H9 (cell line): Measurements from ENCODE around the gene MRGPRD. TPM values are rescaled to one million over a fixed set of nuclear protein-coding genes. Genes with fewer than 3 reads are reported as not detected.
A peak's percentile ranks its signal among the peaks of the same experiment; 100 is the strongest.

Experiments
- DNase-seq: peaks from one replicate; pipeline ENCODE4 v3.0.0-alpha.2; 2017
- H2AFZ ChIP-seq: one replicate; pipeline ENCODE4 v1.6.1; 2013; ENCODE audit warnings: mild to moderate bottlenecking, low read length, control low read depth, moderate library complexity
- H2AK5ac ChIP-seq: 2 replicates; pipeline ENCODE4 v1.6.1; 2013; ENCODE audit warnings: low read length, control low read depth, mixed read lengths; ENCODE audit not compliant: insufficient read length
- H2BK120ac ChIP-seq: one replicate; pipeline ENCODE4 v1.6.1; 2013; ENCODE audit warnings: low read depth, mild to moderate bottlenecking, low read length, control low read depth, inconsistent platforms; ENCODE audit not compliant: poor library complexity, severe bottlenecking
- H2BK12ac ChIP-seq: 2 replicates; pipeline ENCODE4 v1.6.1; 2013; ENCODE audit warnings: low read length, control low read depth, mixed read lengths, low read depth; ENCODE audit not compliant: insufficient read length
- H2BK15ac ChIP-seq: 2 replicates; pipeline ENCODE4 v1.6.1; 2013; ENCODE audit warnings: low read depth, low read length, control low read depth
- H2BK20ac ChIP-seq: one replicate; pipeline ENCODE4 v1.6.1; 2013; ENCODE audit warnings: low read depth, mild to moderate bottlenecking, low read length, control low read depth, inconsistent platforms; ENCODE audit not compliant: poor library complexity, severe bottlenecking
- H2BK5ac ChIP-seq: 2 replicates; pipeline ENCODE4 v1.6.1; 2013; ENCODE audit warnings: low read length, control low read depth, mixed read lengths; ENCODE audit not compliant: insufficient read length
- H3K14ac ChIP-seq: 2 replicates; pipeline ENCODE4 v1.6.1; 2013; ENCODE audit warnings: low read length, control low read depth; ENCODE audit not compliant: insufficient read depth
- H3K18ac ChIP-seq: 2 replicates; pipeline ENCODE4 v1.6.1; 2013; ENCODE audit warnings: low read depth, mild to moderate bottlenecking, mixed read lengths, low read length, control low read depth; ENCODE audit not compliant: insufficient read length
- H3K23ac ChIP-seq: 2 replicates; pipeline ENCODE4 v1.6.1; 2013; ENCODE audit warnings: low read length, control low read depth, mixed read lengths, low read depth; ENCODE audit not compliant: insufficient read length
- H3K23me2 ChIP-seq: 2 replicates; pipeline ENCODE4 v1.6.1; 2013; ENCODE audit warnings: low read depth, mild to moderate bottlenecking, mixed read lengths, low read length, control low read depth; ENCODE audit not compliant: insufficient read length, poor library complexity, severe bottlenecking
- H3K27ac ChIP-seq: 2 replicates; pipeline ENCODE4 v1.5.1; 2013; ENCODE audit warnings: low read length, control low read depth, mixed read lengths, low read depth; ENCODE audit not compliant: insufficient read length
- H3K27me3 ChIP-seq: 2 replicates; pipeline ENCODE4 v1.6.1; 2013; ENCODE audit warnings: low read length, control low read depth, inconsistent platforms; ENCODE audit not compliant: insufficient read depth
- H3K4ac ChIP-seq: 2 replicates; pipeline ENCODE4 v1.6.1; 2013; ENCODE audit warnings: low read depth, mild to moderate bottlenecking, control low read depth, inconsistent platforms, low read length, moderate library complexity
- H3K4me1 ChIP-seq: 2 replicates; pipeline ENCODE4 v1.6.1; 2013; ENCODE audit warnings: low read length, control low read depth, inconsistent platforms; ENCODE audit not compliant: insufficient read depth
- H3K4me2 ChIP-seq: 2 replicates; pipeline ENCODE4 v1.6.1; 2013; ENCODE audit warnings: low read length, control low read depth, mixed read lengths; ENCODE audit not compliant: insufficient read length, insufficient read depth
- H3K56ac ChIP-seq: 2 replicates; pipeline ENCODE4 v1.6.1; 2013; ENCODE audit warnings: low read depth, mild to moderate bottlenecking, mixed read lengths, low read length, control low read depth; ENCODE audit not compliant: insufficient read length
- H3K79me1 ChIP-seq: 2 replicates; pipeline ENCODE4 v1.6.1; 2013; ENCODE audit warnings: low read depth, mild to moderate bottlenecking, moderate library complexity, low read length, control low read depth, inconsistent platforms; ENCODE audit not compliant: insufficient read depth, poor library complexity, severe bottlenecking
- H3K79me2 ChIP-seq: 2 replicates; pipeline ENCODE4 v1.6.1; 2013; ENCODE audit warnings: low read length, control low read depth, inconsistent platforms; ENCODE audit not compliant: insufficient read depth
- H3K9ac ChIP-seq: 2 replicates; pipeline ENCODE4 v1.6.1; 2013; ENCODE audit warnings: low read length, control low read depth, mixed read lengths; ENCODE audit not compliant: insufficient read length; ENCODE audit errors: extremely low read depth
- H3K9me3 ChIP-seq: one replicate; pipeline ENCODE4 v1.6.1; 2013; ENCODE audit warnings: low read depth, low read length, inconsistent platforms; ENCODE audit not compliant: control insufficient read depth
- H3T11ph ChIP-seq: one replicate; pipeline ENCODE4 v1.6.1; 2013; ENCODE audit warnings: mild to moderate bottlenecking, low read length, control low read depth, inconsistent platforms
- H4K20me1 ChIP-seq: one replicate; pipeline ENCODE4 v1.6.1; 2013; ENCODE audit not compliant: control insufficient read depth, insufficient read length, insufficient read depth
- H4K5ac ChIP-seq: 2 replicates; pipeline ENCODE4 v1.6.1; 2013; ENCODE audit warnings: low read depth, mild to moderate bottlenecking, mixed read lengths, low read length, control low read depth; ENCODE audit not compliant: insufficient read length
- H4K8ac ChIP-seq: replicated peaks from 2 replicates; pipeline ENCODE4 v1.6.1; 2013; ENCODE audit warnings: low read length, control low read depth, mixed read lengths, low read depth; ENCODE audit not compliant: insufficient read length
- H4K91ac ChIP-seq: 2 replicates; pipeline ENCODE4 v1.6.1; 2013; ENCODE audit warnings: low read depth, mild to moderate bottlenecking, moderate library complexity, mixed read lengths, low read length, control low read depth; ENCODE audit not compliant: insufficient read length
- H3K27ac Mint-ChIP-seq, 3 experiments: 2 replicates in 2 of 3; 3 replicates in 1 of 3; pipeline ENCODE4 v1.8.0; 2020 to 2021; ENCODE audit warnings: mixed read lengths in 3 of 3, mild to moderate bottlenecking in 1 of 3, moderate library complexity in 1 of 3
- H3K27me3 Mint-ChIP-seq: 2 replicates; pipeline ENCODE4 v1.8.0; 2021; ENCODE audit warnings: low read depth, mild to moderate bottlenecking, moderate library complexity, mixed read lengths
- H3K36me3 Mint-ChIP-seq, 3 experiments: 2 replicates in 2 of 3; 3 replicates in 1 of 3; pipeline ENCODE4 v1.8.0; 2020 to 2021; ENCODE audit warnings: low read depth in 3 of 3, mixed read lengths in 3 of 3; ENCODE audit not compliant: insufficient read depth in 1 of 3
- H3K4me1 Mint-ChIP-seq, 2 experiments: 2 replicates each; pipeline ENCODE4 v1.8.0; 2020; ENCODE audit warnings: mixed read lengths in 2 of 2
- H3K4me3 Mint-ChIP-seq, 2 experiments: 2 replicates in 1 of 2; 3 replicates in 1 of 2; pipeline ENCODE4 v1.8.0; 2020 to 2021; ENCODE audit warnings: mild to moderate bottlenecking in 2 of 2, mixed read lengths in 2 of 2, moderate library complexity in 1 of 2
- H3K9me3 Mint-ChIP-seq, 2 experiments: 2 replicates in 1 of 2; 3 replicates in 1 of 2; pipeline ENCODE4 v1.8.0; 2020; ENCODE audit warnings: mild to moderate bottlenecking in 2 of 2, mixed read lengths in 2 of 2, moderate library complexity in 1 of 2
- CTCF ChIP-seq: fragments of 200-600 bp; sonication (generic); conservative IDR thresholded peaks from 3 replicates; pipeline ENCODE4 v1.8.0; 2021; ENCODE audit warnings: antibody characterized with exemption, mild to moderate bottlenecking
- WGBS: extraction: QIAGEN DNeasy Blood & Tissue Kit; methylation state at CpG from one replicate; pipeline ENCODE4 v1.1.7; 2013; ENCODE audit warnings: missing lambda C conversion rate, low lambda C conversion rate, mixed read lengths; ENCODE audit not compliant: insufficient read length; ENCODE audit errors: extremely low coverage; 5-methylcytosine and 5-hydroxymethylcytosine counted together
- total RNA-seq: library from RNA; stranded (reverse); gene quantifications from 2 replicates; pipeline ENCODE4 v1.2.1, GENCODE V29; 2021

Gene MRGPRD
- total RNA-seq, 1 experiment from 2014 or later: not detected

GRCh38 chr11:68941324-68942094, 39.3 kb downstream of the MRGPRD start:
- Histone ChIP-seq H2BK5ac (no peak overlapping the region), H3K79me2 (no peaks in the 10 kb centered on the region), H2BK12ac (no peak overlapping the region), H4K8ac (no peak overlapping the region), H4K20me1 (no peaks in the 10 kb centered on the region), H3K23me2 (no peaks in the 10 kb centered on the region), H3K79me1 (no peaks in the 10 kb centered on the region), H3K9me3 (no peaks in the 10 kb centered on the region), H3K56ac (no peak overlapping the region), H2BK120ac (no peak overlapping the region), H3K14ac (no peak overlapping the region), H4K91ac (no peak overlapping the region), H2AFZ (no peak overlapping the region), H3K23ac (no peak overlapping the region), H3K4ac (no peak overlapping the region), H2AK5ac (no peak overlapping the region), H3K9ac (no peak overlapping the region), H3K4me2 (no peak overlapping the region), H4K5ac (no peak overlapping the region), H2BK20ac (no peak overlapping the region), H2BK15ac (no peak overlapping the region), H3K18ac (no peak overlapping the region), H3K27ac (no peak overlapping the region), H3K27me3 (no peaks in the 10 kb centered on the region), H3T11ph (no peak overlapping the region), H3K4me1 (no peaks in the 10 kb centered on the region)
- H3K4me1 Mint-ChIP-seq: peaks cover 3 to 4% of the 10 kb centered on the region in 2 experiments; a peak in 2 of 4 replicates
- 0 out of 7 replicates have a peak overlapping the region, but pooled peaks of 1 of the 3 experiments have one; percentile 70 for H3K27ac Mint-ChIP-seq
- H3K36me3 Mint-ChIP-seq: peaks cover 0 to 29% (median 24%) of the 10 kb centered on the region in 3 experiments; a peak in 5 of 7 replicates
- no peaks in the 10 kb centered on the region; the same call in 1 of the 2 replicates for H3K27me3 Mint-ChIP-seq
- no CpG with 5 or more reads among the region's 18 CpGs for WGBS
- H3K9me3 Mint-ChIP-seq: no peaks in the 10 kb centered on the region
- DNase-seq: no peak
- no peak for TF ChIP-seq CTCF
- no peak overlapping the region for H3K4me3 Mint-ChIP-seq
